Measurements from ENCODE around the gene CAPN9.
"Not testable (repeated sequence)": the region's sequence is repeated elsewhere in the genome, so short reads cannot be mapped to it uniquely, and the experiment has no call there.

The CAPN9 gene

GRCh38 chr1:230826166-230826875 is 79.1 kb downstream of the CAPN9 start:
- DNase-seq, result no peak

- no peak for DNase-seq
Measured at GRCh38 chr1:230827081-230827681, 80.0 kb downstream of the CAPN9 start.

- no peak for DNase-seq
Measured at GRCh38 chr1:230827801-230828200, 80.6 kb downstream of the CAPN9 start.

GRCh38 chr1:230828421-230828820 is 81.2 kb downstream of the CAPN9 start:
- DNase-seq, result no peak

- DNase-seq, result no peak
Measured at GRCh38 chr1:230831771-230832170, 84.6 kb downstream of the CAPN9 start.

GRCh38 chr1:230832476-230832875 is 85.3 kb downstream of the CAPN9 start:
- no peak for DNase-seq

GRCh38 chr1:230833511-230833910 is 86.3 kb downstream of the CAPN9 start:
- no peak for DNase-seq

GRCh38 chr1:230834292-230834691 is 87.1 kb downstream of the CAPN9 start:
- DNase-seq, result no peak

GRCh38 chr1:230836347-230836746 is 89.2 kb downstream of the CAPN9 start:
- DNase-seq, result no peak

GRCh38 chr1:230836793-230837192 is 89.6 kb downstream of the CAPN9 start:
- DNase-seq, result no peak

- no peak for DNase-seq
Measured at GRCh38 chr1:230839173-230839572, 92.0 kb downstream of the CAPN9 start.

GRCh38 chr1:230842801-230843200 is 95.6 kb downstream of the CAPN9 start:
- no peak for DNase-seq

- DNase-seq, result no peak
Measured at GRCh38 chr1:230843503-230844309, 96.5 kb downstream of the CAPN9 start.

GRCh38 chr1:230844561-230844960 is 97.4 kb downstream of the CAPN9 start:
- DNase-seq, result no peak

- not testable (repeated sequence) for DNase-seq
Measured at GRCh38 chr1:230845184-230845583, 98.0 kb downstream of the CAPN9 start.

- DNase-seq, result no peak
Measured at GRCh38 chr1:230848235-230848634, 101.0 kb downstream of the CAPN9 start.

- DNase-seq, result no peak
Measured at GRCh38 chr1:230849451-230850224, 102.5 kb downstream of the CAPN9 start.

GRCh38 chr1:230850547-230850946 is 103.4 kb downstream of the CAPN9 start:
- DNase-seq, result no peak

GRCh38 chr1:230851291-230851691 is 104.1 kb downstream of the CAPN9 start:
- DNase-seq, result no peak
